ENCODE data around the gene SIRPA. TPM values are rescaled to one million over a fixed set of nuclear protein-coding genes. Genes with fewer than 3 reads are reported as not detected.

Gene SIRPA
- polyA plus RNA-seq, 1 experiment, result 21.2 TPM

GRCh38 chr20:1879369-1879768 lies 15.8 kb upstream of the SIRPA start:
- CTCF ChIA-PET, result interaction anchor here (0.9 to 2.0 kb wide), 3 partner anchors 27 to 115 kb away, joined by 3 to 6 read pairs (median 4); no protein-coding TSS in a partner anchor
- POLR2A ChIA-PET, result interaction anchor here (0.6 to 0.7 kb wide), 2 partner anchors 19 to 24 kb away, joined by 3 read pairs; no protein-coding TSS in a partner anchor
- Histone ChIP-seq H3K27ac (ENCODE audit: low read depth, low read length) (no peak overlapping the region), H3K9me3 (ENCODE audit: control insufficient read depth, insufficient read depth, low read length) (no peaks in the 10 kb centered on the region), H3K27me3 (ENCODE audit: control insufficient read depth, insufficient read depth, low read length) (peaks cover 8% of the 10 kb centered on the region), H3K4me3 (ENCODE audit: low read depth, low read length) (no peak overlapping the region)
- no peak for DNase-seq (ENCODE audit: low read depth, low spot score)
- TF ChIP-seq CTCF (IDR thresholded peaks at IDR 0.05; ENCODE audit: low read depth, low read length), result no peak

- ChIA-PET CTCF (interaction anchor here (0.9 to 2.0 kb wide), 3 partner anchors 28 to 115 kb away, joined by 3 to 6 read pairs (median 4); no protein-coding TSS in a partner anchor), POLR2A (interaction anchor here (0.7 kb wide), 1 partner anchor 25 kb away, joined by 3 read pairs; no protein-coding TSS in a partner anchor)
- DNase-seq (ENCODE audit: low read depth, low spot score), result no peak
- no peak for TF ChIP-seq CTCF (IDR thresholded peaks at IDR 0.05; ENCODE audit: low read depth, low read length)
- peaks cover 8% of the 10 kb centered on the region for H3K27me3 ChIP-seq (ENCODE audit: control insufficient read depth, insufficient read depth, low read length)
- H3K9me3 ChIP-seq (ENCODE audit: control insufficient read depth, insufficient read depth, low read length), result no peaks in the 10 kb centered on the region
- H3K4me3 ChIP-seq (ENCODE audit: low read depth, low read length), result no peak overlapping the region
- no peak overlapping the region for H3K27ac ChIP-seq (ENCODE audit: low read depth, low read length)
Measured at GRCh38 chr20:1879934-1880333, 15.3 kb upstream of the SIRPA start.

DNA sequence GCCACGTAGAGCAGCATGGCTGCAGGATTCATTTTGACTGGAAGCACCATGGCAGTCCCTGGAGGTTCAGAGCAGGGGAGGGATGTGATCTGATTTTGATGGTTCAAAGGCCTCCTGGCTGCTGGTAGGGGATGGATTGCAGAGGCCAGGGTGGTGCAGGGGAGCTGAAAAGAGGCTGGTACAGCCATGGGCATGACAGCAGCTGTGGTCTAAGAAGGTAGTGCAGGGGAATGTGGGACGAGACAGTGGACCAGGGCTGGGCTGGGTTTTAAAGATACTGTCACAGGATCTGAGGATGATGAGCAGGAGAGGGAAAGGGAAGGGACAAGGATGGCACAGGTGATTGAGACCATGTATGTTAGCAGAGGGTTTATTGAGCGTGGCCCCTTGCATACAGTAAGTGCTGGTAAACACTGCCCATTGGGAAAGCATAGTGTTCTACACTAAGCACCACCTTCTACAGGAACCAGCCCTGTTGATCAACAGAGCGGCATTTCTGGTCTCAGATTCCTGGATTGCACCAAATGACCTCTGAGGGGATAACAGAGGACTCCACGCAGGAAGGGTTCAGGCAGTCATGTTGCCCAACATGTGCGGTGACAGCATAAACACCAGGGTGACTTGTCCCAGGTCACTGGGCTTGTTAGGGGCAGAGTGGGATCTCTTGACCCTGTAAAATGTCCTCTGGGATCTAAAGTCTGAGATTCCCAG lies 14.5 kb upstream of the SIRPA start:
- no peak for DNase-seq (ENCODE audit: low read depth, low spot score)
- Histone ChIP-seq H3K27me3 (ENCODE audit: control insufficient read depth, insufficient read depth, low read length) (peaks cover 8% of the 10 kb centered on the region), H3K4me3 (ENCODE audit: low read depth, low read length) (no peak overlapping the region), H3K27ac (ENCODE audit: low read depth, low read length) (peak overlapping the region; percentile 11), H3K9me3 (ENCODE audit: control insufficient read depth, insufficient read depth, low read length) (no peaks in the 10 kb centered on the region)
- TF ChIP-seq CTCF (IDR thresholded peaks at IDR 0.05; ENCODE audit: low read depth, low read length), result no peak
- ChIA-PET CTCF (no interaction called here), POLR2A (no interaction called here)

DNA sequence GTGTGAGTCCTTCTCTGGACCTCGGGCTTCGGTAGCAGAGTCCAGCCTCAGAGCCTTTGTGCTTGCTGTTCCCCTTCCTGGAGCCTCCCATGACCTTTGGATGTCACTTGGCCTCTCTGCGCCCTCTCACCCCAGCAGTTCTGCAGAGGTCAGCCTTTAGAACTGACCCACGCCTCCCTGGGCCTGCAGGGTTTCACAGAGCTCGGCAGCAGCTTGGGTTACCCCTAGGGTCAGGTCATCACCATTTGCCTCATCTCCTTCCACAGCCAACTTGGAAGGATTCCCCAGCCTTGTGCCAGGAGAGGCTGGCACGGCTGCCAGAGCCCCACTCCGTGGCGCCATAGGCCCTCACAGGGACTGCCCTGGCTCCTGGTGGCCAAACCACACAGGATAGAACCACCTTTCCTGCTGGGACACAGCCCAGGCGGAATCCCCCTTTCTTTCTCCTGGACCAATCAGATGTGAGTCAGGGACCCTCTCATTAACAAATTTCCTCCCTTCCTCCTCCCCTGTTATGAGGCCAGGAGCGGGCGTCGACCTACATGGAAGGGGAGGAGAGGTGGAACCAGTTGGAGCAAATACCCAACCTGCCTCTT lies 13.9 kb upstream of the SIRPA start:
- DNase-seq (ENCODE audit: low read depth, low spot score), result no peak
- CTCF ChIA-PET, result interaction anchor here (1.1 kb wide), 1 partner anchor 84 kb away, joined by 3 read pairs; no protein-coding TSS in a partner anchor
- no peak overlapping the region for H3K4me3 ChIP-seq (ENCODE audit: low read depth, low read length)
- POLR2A ChIA-PET, result no interaction called here
- peaks cover 8% of the 10 kb centered on the region for H3K27me3 ChIP-seq (ENCODE audit: control insufficient read depth, insufficient read depth, low read length)
- no peaks in the 10 kb centered on the region for H3K9me3 ChIP-seq (ENCODE audit: control insufficient read depth, insufficient read depth, low read length)
- no peak overlapping the region for H3K27ac ChIP-seq (ENCODE audit: low read depth, low read length)
- TF ChIP-seq CTCF (IDR thresholded peaks at IDR 0.05; ENCODE audit: low read depth, low read length), result no peak

DNA sequence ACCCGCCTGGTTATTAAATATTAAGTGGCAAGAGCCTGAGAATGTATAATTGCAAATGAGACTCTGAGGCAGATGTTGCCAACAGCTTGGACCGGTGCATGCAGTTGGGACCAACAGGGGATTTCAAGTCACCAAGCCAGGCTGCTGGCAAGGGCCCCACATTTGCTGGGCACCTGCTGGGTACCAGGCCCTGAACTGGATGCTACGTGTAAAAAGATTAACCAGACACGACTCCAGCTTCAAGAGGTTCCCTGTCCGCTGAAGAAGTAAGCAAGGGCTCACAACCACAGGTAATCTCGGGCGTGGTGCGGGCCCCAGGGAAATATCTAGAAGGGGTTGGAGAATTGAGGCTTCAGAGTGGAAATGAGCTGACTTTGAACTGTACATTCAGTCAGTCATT lies 13.2 kb upstream of the SIRPA start:
- Histone ChIP-seq H3K27ac (ENCODE audit: low read depth, low read length) (no peak overlapping the region), H3K9me3 (ENCODE audit: control insufficient read depth, insufficient read depth, low read length) (no peaks in the 10 kb centered on the region), H3K27me3 (ENCODE audit: control insufficient read depth, insufficient read depth, low read length) (peaks cover 8% of the 10 kb centered on the region), H3K4me3 (ENCODE audit: low read depth, low read length) (no peak overlapping the region)
- no peak for TF ChIP-seq CTCF (IDR thresholded peaks at IDR 0.05; ENCODE audit: low read depth, low read length)
- ChIA-PET CTCF (interaction anchor here (0.8 to 1.2 kb wide), 3 partner anchors 80 to 105 kb away, joined by 3 read pairs; no protein-coding TSS in a partner anchor), POLR2A (no interaction called here)
- DNase-seq (ENCODE audit: low read depth, low spot score), result no peak
